ENCODE measurements around the gene ZFC3H1.

GRCh38 chr12:71671816-71672215 lies 8.2 kb upstream of the ZFC3H1 start:
- no peak for TF ChIP-seq CTCF (IDR thresholded peaks at IDR 0.05)
- no peak for TF ChIP-seq POLR2AphosphoS5 (IDR thresholded peaks at IDR 0.05)
- TF ChIP-seq POLR2A (IDR thresholded peaks at IDR 0.05), result no peak
- TF ChIP-seq EP300 (IDR thresholded peaks at IDR 0.05), result no peak
